GM21576 (cell line): ENCODE results near the gene FBXO42.

Source experiments
- ATAC-seq: cut with Tn5 transposase; IDR thresholded peaks from one replicate; pipeline ENCODE4 v1.9.1; 2021; ENCODE audit warnings: mild to moderate bottlenecking, moderate library complexity; ENCODE audit not compliant: unreplicated experiment

Gene FBXO42

DNA sequence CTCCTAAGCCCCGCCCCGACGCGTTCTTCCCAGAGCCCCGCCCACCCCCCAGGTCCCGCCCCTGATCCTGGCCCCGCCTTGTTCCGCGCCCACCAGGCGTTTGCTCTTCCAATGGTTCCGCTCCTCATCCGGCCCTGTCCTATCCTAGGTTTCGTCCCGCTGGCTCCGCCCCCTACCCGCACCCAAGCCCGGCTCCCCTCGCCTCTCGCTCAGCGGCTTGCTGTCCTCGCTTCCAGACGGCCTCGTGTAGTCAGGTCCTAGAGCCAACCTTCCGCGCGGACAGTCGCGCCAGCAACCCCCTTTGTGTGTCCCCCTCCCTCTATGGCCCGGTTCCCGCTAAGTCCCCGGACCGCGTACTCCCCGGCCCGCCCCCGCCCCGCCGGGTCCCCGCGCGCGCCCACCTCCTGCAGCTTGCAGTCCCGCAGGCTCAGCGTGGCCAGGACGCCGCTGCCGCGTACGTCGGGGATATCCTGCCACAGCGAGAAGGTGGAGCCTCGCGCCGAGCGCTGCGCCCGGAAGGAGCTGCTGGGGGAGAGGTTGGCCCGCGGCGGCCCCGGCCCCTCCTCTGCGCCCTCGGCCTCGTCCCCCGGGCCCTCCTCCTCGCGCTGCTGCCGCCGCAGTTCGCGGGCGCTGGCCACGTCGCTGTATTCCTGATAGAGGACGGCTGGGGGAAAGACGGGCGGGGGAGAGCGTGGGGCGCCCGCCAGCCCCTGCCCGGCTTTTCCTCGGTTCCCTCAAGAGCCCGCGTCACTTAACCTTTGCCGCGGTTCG, 145.5 kb downstream of the FBXO42 start:
- peak; percentile 69 for ATAC-seq

DNA sequence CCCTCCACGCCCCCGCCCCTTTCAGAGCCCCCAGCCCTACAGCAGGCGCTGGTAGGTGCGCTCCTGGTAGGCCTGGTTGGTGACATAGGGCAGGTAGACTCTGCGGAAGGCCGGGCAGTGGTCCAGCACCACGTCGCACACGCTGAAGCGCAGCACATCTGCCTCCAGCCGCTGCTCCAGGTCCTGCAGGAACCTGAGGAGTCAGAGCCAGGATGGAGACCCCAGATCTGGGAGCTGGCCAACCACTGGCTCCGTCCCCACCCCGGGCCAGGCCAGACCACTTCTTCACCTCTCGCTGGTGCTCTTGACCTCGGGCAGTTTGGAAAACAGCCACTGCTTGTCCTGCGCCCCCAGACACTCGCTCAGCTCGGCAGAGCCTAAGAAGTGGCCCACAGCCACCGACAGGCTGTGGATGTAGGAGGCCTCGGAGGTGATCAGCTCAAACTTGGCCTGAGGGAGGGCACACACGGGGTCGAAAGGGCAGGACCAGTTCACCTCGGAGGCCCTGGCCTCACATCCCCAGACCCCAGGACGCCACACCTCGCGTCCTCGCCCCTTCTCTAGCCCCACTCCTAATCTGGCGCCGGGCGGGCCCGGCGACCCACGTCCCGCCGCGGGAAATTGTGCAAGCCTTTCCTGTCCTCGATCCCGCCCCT, 146.3 kb downstream of the FBXO42 start:
- peak; percentile 4 for ATAC-seq

- ATAC-seq = no peak
Observed at GRCh38 chr1:16205334-16205671, 147.0 kb downstream of the FBXO42 start.

DNA sequence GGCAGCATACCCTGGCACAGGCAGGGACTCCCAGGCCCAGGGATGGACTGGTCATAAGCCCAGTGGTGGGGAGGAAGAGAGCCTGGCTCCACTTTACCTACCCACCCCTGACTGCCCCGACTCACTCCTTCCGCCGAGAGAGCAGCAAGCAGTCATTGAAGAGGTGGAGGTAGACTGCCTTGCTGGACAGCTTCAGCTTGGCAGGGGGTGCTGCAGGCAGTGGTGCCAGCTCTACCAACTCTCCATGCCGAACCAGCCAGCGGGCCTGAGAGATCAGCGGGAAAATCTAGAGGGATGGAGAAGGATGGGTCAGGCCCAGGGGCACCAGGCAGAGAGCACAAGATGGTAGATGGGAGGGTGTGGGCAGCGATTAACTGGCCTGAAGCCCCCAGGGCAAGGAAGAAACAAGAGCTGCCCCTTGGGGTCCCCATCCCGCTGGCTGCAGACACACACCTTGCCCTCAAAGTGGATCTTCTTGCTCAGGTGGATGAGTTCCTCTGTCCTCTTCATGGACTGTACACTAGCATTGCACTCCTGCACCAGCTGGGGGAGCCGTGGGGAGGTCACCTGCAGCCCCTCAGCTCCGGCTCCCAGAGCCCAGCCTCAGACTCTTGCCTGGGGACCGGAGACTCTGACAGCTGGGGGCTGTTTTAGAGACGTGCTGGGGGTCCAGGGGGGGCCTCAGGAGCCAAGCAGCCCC, 147.5 kb downstream of the FBXO42 start:
- ATAC-seq = no peak

DNA sequence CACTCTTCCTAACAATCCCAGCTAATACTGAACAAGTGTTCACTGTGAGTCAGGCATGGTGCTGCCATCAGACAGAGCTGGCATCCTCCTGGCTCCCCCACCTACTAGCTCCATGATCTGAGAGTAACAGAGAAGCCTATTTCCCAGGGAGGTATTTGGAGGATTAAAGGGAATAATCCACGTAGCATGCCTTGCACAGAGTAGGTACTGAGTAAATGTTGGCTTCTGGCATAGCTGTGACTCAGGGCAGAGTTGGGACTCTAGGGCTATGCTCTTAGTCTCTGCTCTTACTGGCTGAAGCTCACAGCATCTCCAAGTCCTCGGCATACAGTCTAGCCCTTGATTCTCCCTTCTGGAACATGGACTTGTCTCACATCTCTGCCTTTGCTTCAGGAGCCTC, 148.1 kb downstream of the FBXO42 start:
- no peak for ATAC-seq

- ATAC-seq = no peak
Observed at GRCh38 chr1:16203550-16203949, 148.7 kb downstream of the FBXO42 start.

DNA sequence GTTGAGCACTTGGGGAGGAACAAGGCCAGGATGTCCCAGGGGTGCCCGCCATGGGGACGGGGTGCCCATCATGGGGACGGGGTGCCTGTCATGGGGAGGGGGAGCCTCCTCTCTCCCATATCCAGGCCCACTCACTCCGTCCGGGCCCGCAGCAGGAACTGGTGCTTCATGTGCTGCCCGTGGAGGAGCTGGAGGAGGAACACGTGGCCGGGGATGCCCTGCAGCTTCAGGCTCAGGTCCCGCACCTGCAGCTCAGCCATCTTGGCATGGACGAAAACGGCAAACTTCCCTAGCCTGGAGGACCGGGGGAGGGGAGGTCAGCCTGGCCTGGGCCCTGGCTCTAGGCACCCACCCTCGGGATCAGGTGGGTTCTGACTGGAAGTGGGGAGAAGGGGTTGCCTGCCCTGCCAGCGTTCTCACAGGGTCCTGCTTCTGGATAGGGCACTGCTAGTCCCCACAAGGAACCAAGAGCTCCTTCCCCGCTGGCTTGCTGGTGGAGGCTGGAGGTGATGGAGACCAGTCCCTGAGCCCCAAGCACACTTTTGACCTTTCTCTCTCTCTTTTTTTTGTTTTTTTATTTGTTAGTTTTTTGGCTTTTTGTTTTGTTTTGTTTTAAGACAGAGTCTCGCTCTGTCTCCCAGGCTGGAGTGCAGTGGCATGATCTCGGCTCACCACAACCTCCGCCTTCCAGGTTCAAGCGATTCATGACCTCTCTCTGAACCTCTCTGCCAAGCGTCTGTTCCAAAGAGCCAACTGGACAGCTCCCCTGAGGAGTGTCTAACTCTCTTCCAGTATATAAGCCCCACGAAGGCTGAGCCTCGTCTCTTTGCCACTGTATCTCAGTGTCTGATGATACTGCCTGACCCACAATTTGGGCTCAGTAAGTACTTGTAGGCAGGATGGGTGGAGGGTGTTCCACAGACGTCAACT, 149.7 kb downstream of the FBXO42 start:
- ATAC-seq = no peak

DNA sequence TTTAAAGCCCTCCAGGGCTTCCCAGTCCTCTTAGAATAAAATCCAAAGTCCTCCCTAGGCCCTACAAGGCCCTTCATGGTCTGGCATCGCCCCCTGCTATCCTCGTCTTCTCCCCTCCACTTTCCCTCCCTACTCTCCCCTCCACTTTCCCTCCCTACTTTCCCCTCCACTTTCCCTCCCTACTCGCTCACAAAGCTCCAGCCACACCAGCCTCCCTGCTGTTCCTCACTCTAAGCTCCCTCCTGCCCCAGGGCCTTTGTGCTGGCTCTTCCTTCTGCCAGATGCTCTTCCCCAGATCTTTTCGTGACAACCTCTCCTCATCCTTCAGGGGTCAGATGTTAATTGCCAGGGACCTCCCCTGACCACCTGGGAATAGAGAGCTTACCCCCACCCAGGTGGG, 152.6 kb downstream of the FBXO42 start:
- ATAC-seq = no peak

- ATAC-seq = no peak
Observed at GRCh38 chr1:16199157-16199501, 153.2 kb downstream of the FBXO42 start.

DNA sequence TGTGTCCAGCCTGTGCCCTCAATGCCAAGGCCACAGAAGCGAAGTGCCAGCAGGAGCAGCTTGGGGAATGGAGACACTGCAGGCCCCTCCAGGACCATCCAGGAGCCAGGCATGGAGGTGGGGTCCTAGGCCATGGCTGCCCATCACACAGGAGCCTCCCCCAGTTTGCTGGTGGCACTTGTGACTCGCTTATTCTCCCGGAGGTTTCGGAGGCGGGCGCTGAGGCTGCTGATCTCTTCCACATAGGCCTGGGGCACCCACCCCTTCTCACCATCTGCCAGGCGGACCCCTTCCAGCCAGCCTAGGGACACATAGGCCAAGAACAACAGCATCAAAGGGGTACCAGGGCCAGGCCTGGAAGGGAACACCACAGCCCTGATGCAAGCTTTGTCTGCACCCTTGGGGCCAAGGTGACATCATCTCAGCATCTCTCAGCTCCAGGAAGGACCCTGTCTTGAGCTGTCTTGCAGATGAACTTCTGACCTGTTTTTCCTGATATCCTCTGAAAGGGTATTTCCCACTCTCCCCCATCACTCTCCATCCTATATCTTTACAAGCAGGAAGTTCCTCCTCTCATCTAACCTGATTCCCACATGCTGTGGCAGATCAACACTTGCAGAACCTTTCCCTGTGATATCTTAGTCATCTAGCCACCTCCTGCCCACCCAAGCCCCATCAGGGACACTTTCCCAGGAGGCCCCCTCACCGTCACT, 153.7 kb downstream of the FBXO42 start:
- ATAC-seq = no peak

DNA sequence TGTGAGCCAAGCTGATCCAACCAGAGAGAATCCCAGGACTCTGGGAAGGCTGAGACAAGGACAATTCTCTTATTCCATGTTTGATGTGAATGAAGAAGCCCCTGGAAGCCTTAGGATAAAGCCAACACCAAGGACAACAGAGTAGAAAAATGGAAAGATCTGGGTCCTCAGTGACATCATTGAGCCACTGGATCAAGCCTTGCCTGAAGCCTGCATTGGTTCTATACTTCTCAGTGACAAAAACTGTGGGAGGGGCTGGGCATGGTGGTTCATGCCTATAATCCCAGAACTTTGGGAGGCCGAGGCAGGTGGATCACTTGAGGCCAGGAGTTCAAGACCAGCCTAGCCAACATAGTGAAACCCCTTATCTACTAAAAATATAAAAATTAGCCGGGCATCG, 155.4 kb downstream of the FBXO42 start:
- ATAC-seq = no peak
